ENCODE data around the gene SOAT2. TPM values are rescaled to one million over a fixed set of nuclear protein-coding genes. Genes with fewer than 3 reads are reported as not detected.

The SOAT2 gene
- total and polyA plus RNA-seq, 4 donors, result 0.48 to 9.4 (median 1.3) TPM

DNA sequence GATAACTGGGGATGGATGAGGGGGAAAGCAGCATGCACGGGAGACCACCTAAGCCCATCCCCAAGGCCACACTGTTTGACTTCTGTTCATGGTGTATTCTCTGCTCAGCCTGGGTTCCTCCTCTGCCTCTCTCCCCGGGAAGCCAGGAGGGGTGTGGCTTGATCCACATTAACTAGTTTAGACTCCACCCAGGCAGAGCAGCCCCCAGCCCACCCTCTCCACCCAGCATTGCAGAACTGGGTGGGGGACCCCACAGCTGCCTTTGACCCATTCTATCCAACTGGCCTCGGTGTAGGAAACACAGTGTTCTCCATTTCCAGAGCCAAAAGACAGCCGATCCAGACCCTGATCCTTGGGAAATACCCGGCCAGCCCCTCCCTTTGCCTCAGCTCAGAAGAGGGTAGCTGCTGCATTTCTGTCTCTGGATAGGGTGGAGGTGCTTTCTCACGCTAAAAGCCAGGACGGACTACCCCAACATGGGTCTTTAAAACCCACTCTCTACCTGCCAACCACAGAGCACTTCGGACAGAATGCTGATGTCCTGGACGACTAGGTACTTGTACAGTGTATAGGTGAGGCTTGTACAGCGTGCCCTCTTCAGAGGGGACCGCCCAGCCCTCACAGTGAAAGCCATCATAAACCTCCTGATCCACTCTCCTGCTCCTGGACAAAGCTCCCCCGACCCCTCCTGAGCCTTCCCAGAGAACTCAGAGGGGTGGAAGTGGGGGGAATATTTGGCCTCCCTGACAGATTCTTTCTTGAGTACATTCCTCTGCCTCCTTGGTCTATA lies 33.5 kb upstream of the SOAT2 start:
- H3K36me3 ChIP-seq (ENCODE audit: control insufficient read depth in 4 of 4, insufficient read depth in 3 of 4, low read depth in 1 of 4, low read length in 3 of 4), result peaks cover 0 to 7% (median 0%) of the 10 kb centered on the region in 4 donors
- H3K9me3 ChIP-seq (ENCODE audit: control insufficient read depth in 4 of 4, low read length in 3 of 4), result no peaks in the 10 kb centered on the region
- H3K4me3 ChIP-seq (ENCODE audit: low read depth in 1 of 3, low read length in 3 of 3), result no peak overlapping the region
- no peaks in the 10 kb centered on the region for H3K27me3 ChIP-seq (ENCODE audit: control insufficient read depth in 4 of 4, insufficient read depth in 4 of 4, low read length in 3 of 4)
- 84% methylated on average over 12 of the region's 12 CpGs for WGBS
- peaks cover 0 to 26% (median 8%) of the 10 kb centered on the region in 4 donors for H3K4me1 ChIP-seq (ENCODE audit: control insufficient read depth in 4 of 4, insufficient read depth in 4 of 4, low read length in 3 of 4)
- DNase-seq (ENCODE audit: low spot score), result no peak
- TF ChIP-seq NR2F2 (IDR thresholded peaks at IDR 0.05) (peak; percentile 59), SP1 (IDR thresholded peaks at IDR 0.05) (no peak)
- TF ChIP-seq, protein P1, sequence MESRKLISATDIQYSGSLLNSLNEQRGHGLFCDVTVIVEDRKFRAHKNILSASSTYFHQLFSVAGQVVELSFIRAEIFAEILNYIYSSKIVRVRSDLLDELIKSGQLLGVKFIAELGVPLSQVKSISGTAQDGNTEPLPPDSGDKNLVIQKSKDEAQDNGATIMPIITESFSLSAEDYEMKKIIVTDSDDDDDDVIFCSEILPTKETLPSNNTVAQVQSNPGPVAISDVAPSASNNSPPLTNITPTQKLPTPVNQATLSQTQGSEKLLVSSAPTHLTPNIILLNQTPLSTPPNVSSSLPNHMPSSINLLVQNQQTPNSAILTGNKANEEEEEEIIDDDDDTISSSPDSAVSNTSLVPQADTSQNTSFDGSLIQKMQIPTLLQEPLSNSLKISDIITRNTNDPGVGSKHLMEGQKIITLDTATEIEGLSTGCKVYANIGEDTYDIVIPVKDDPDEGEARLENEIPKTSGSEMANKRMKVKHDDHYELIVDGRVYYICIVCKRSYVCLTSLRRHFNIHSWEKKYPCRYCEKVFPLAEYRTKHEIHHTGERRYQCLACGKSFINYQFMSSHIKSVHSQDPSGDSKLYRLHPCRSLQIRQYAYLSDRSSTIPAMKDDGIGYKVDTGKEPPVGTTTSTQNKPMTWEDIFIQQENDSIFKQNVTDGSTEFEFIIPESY (IDR thresholded peaks at IDR 0.05), result no peak
- H3K9ac ChIP-seq (ENCODE audit: low read depth in 1 of 2, low read length in 2 of 2), result no peak overlapping the region
- H3K27ac ChIP-seq (ENCODE audit: low read depth in 1 of 2, low read length in 2 of 2), result no peak overlapping the region

DNA sequence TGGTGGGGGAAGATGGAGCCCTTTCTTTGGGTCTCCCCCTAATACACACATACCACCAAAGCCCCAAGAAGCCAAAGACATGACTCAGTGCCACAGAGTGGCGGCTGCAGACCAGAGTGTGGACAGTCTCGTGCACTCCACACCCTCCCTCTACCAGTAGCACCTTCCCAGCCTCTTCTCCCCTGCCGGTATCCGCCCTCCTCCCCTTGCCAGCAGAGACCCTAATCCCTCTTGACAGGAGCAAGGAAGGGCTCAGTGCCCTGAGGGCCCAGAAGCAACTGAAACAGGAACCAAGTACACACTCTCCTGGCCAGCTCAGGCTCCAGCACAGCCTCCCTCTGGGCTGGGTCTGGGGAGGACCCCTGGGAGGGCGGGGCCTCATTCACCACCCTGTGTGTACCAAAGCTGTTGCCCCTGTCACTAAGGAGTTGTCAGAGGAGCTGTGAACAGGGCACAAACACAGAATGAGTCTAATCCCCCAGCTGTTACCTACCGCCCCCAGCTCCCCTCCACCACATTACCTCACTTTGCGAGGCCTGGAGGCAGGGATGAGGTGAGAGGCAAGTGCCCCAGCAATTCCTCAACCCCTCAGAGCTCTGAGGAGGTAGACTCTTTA lies 32.3 kb upstream of the SOAT2 start:
- H3K9ac ChIP-seq (ENCODE audit: low read depth in 1 of 2, low read length in 2 of 2), result no peak overlapping the region
- H3K4me1 ChIP-seq (ENCODE audit: control insufficient read depth in 4 of 4, insufficient read depth in 4 of 4, low read length in 3 of 4), result peaks cover 0 to 28% (median 7%) of the 10 kb centered on the region in 4 donors
- H3K36me3 ChIP-seq (ENCODE audit: control insufficient read depth in 4 of 4, insufficient read depth in 3 of 4, low read depth in 1 of 4, low read length in 3 of 4), result peaks cover 2 to 14% (median 4%) of the 10 kb centered on the region in 4 donors
- no peaks in the 10 kb centered on the region for H3K27me3 ChIP-seq (ENCODE audit: control insufficient read depth in 4 of 4, insufficient read depth in 4 of 4, low read length in 3 of 4)
- no peak for TF ChIP-seq HNF4A (conservative IDR thresholded peaks at IDR 0.05)
- TF ChIP-seq EGR1 (IDR thresholded peaks at IDR 0.05; ENCODE audit: low read depth in 2 of 2), result no peak
- TF ChIP-seq SP1 (IDR thresholded peaks at IDR 0.05), result no peak
- TF ChIP-seq, protein P1 (IDR thresholded peaks at IDR 0.05), result no peak
- TF ChIP-seq FOXA2 (IDR thresholded peaks at IDR 0.05), result no peak
- TF ChIP-seq, protein P2, sequence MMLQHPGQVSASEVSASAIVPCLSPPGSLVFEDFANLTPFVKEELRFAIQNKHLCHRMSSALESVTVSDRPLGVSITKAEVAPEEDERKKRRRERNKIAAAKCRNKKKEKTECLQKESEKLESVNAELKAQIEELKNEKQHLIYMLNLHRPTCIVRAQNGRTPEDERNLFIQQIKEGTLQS (IDR thresholded peaks at IDR 0.05), result no peak
- TF ChIP-seq, protein P3, sequence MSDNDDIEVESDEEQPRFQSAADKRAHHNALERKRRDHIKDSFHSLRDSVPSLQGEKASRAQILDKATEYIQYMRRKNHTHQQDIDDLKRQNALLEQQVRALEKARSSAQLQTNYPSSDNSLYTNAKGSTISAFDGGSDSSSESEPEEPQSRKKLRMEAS (IDR thresholded peaks at IDR 0.05), result no peak
- TF ChIP-seq JUND (IDR thresholded peaks at IDR 0.05), result no peak
- no peak for TF ChIP-seq NR2F2 (IDR thresholded peaks at IDR 0.05)
- no peak for TF ChIP-seq TAF1 (conservative IDR thresholded peaks at IDR 0.05)
- no peak overlapping the region for H3K27ac ChIP-seq (ENCODE audit: low read depth in 1 of 2, low read length in 2 of 2)
- no peak for DNase-seq (ENCODE audit: low spot score)
- no peak overlapping the region for H3K4me3 ChIP-seq (ENCODE audit: low read depth in 1 of 3, low read length in 3 of 3)
- 89% methylated on average over 7 of the region's 7 CpGs for WGBS
- H3K9me3 ChIP-seq (ENCODE audit: control insufficient read depth in 4 of 4, low read length in 3 of 4), result no peaks in the 10 kb centered on the region
